Glutamatergic neuron (in vitro differentiated cells): ENCODE results near the gene UBE2QL1. TPM values are rescaled to one million over a fixed set of nuclear protein-coding genes. Genes with fewer than 3 reads are reported as not detected.

Experiments used
- DNase-seq: peaks from one replicate; pipeline ENCODE4 v3.0.0; 2022
- H3K27ac Mint-ChIP-seq: one replicate; pipeline ENCODE4 v1.8.0; 2020; ENCODE audit warnings: mild to moderate bottlenecking, mixed read lengths, inconsistent platforms; ENCODE audit not compliant: unreplicated experiment
- H3K27me3 Mint-ChIP-seq: one replicate; pipeline ENCODE4 v1.8.0; 2020; ENCODE audit warnings: mild to moderate bottlenecking, moderate library complexity, mixed read lengths, inconsistent platforms; ENCODE audit not compliant: unreplicated experiment
- H3K36me3 Mint-ChIP-seq: one replicate; pipeline ENCODE4 v1.8.0; 2020; ENCODE audit warnings: mild to moderate bottlenecking, mixed read lengths, inconsistent platforms; ENCODE audit not compliant: unreplicated experiment
- H3K4me1 Mint-ChIP-seq: one replicate; pipeline ENCODE4 v1.8.0; 2020; ENCODE audit warnings: mild to moderate bottlenecking, low read depth, mixed read lengths, inconsistent platforms; ENCODE audit not compliant: unreplicated experiment
- H3K4me3 Mint-ChIP-seq: one replicate; pipeline ENCODE4 v1.8.0; 2020; ENCODE audit warnings: mild to moderate bottlenecking, mixed read lengths, inconsistent platforms; ENCODE audit not compliant: unreplicated experiment
- H3K9me3 Mint-ChIP-seq: one replicate; pipeline ENCODE4 v1.8.0; 2020; ENCODE audit warnings: mild to moderate bottlenecking, moderate library complexity, mixed read lengths, inconsistent platforms; ENCODE audit not compliant: unreplicated experiment
- CTCF ChIP-seq: fragments of 200-600 bp; sonication (generic); IDR thresholded peaks from one replicate; pipeline ENCODE4 v1.5.0; 2021; ENCODE audit not compliant: partially characterized antibody, unreplicated experiment
- total RNA-seq: library from RNA; stranded (reverse); fragmentation: NEBNext Ultra II Directional; extraction: Animal tissue kit (Norgen Biotek cat#: 25700); gene quantifications from one replicate; pipeline ENCODE4 v1.2.1, GENCODE V29; 2021; ENCODE audit not compliant: unreplicated experiment

UBE2QL1 gene
- total RNA-seq, 1 donor from 2014 or later, result 4.5 TPM

DNA sequence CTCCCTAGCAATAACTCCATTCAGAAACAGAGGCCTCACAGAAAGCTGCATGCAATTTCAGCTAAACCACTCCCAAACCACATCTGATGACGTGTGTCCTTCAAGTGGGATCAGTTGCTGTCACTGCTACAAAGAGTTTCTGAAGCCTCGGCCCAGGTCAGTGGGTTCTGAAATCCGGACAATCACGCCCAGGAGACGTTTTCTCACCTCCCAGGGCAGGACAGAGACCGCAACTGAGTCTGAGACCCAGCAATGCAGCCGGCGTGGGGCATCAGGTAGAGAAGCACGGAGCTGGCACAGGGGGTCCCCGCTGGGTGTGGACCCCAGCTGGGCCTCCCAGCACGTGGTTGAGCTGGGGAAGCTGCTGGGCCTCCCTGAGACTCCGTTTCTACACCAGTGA is 2.6 kb upstream of the UBE2QL1 start:
- Mint-ChIP-seq H3K9me3 (peaks cover 6% of the 10 kb centered on the region), H3K4me1 (peaks cover 7% of the 10 kb centered on the region), H3K27ac (no peak overlapping the region), H3K36me3 (no peaks in the 10 kb centered on the region), H3K4me3 (no peak overlapping the region), H3K27me3 (peaks cover 16% of the 10 kb centered on the region)
- no peak for DNase-seq
- no peak for TF ChIP-seq CTCF

DNA sequence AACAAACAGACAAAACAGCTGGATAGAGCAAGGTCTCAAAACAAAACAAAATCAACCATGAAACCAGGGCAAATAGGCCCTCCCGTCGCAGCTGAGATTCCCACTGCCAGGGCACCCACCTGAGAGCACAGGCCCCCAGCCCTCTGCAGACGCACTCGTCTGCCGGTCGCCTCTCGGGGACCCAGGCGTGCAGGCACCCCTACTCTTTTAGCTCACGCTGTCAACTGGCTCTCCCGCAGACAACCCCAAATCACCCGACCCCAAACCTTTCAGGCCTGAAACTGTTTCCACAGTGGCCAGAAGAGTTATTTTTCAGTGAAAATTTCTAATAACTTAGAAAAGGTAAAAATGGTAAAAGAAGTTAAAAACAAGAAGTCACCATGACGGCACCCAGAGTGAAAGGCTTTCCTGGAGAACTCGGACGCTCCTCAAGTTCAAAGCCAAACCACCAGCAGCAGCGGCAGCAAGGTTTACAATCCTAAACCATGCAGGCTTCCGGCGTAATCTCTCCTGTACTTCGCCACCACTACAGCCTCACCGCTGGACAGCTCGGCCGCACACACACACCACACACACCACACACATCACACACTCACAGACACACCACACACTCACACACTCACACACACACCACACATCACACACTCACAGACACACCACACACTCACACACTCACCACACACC is 1.9 kb upstream of the UBE2QL1 start:
- no peak for DNase-seq
- H3K9me3 Mint-ChIP-seq, result peaks cover 4% of the 10 kb centered on the region
- no peaks in the 10 kb centered on the region for H3K36me3 Mint-ChIP-seq
- H3K4me1 Mint-ChIP-seq, result peaks cover 7% of the 10 kb centered on the region
- no peak for TF ChIP-seq CTCF
- no peak overlapping the region for H3K27ac Mint-ChIP-seq
- no peak overlapping the region for H3K4me3 Mint-ChIP-seq
- H3K27me3 Mint-ChIP-seq, result peaks cover 16% of the 10 kb centered on the region

DNA sequence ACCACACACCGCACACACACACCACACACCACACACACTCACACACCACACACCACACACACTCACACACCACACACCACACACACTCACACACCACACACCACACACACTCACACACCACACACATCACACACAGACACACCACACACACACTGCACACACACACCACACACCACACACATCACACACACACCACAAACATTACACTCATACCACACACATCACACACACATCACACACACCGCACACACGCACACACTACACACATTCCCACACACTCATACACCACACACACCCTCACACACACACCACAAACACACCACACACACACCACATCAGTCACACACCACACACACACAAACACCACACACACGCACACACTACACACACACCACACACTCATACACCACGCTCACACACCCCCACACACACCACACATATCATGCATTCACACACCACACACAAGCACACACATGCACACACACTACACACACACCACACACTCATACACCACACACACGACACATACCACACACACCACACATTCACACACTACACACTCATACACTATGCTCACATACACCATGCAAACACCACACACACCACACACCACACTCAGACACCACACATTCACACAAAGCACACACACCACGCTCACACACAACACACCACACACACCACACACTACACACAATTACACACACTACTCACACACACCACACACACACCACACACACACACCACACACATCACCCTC is 1.1 kb upstream of the UBE2QL1 start:
- no peak for DNase-seq
- Mint-ChIP-seq H3K27me3 (peaks cover 16% of the 10 kb centered on the region), H3K9me3 (peaks cover 4% of the 10 kb centered on the region), H3K27ac (no peak overlapping the region), H3K4me3 (no peak overlapping the region), H3K4me1 (peaks cover 7% of the 10 kb centered on the region), H3K36me3 (no peaks in the 10 kb centered on the region)
- no peak for TF ChIP-seq CTCF

DNA sequence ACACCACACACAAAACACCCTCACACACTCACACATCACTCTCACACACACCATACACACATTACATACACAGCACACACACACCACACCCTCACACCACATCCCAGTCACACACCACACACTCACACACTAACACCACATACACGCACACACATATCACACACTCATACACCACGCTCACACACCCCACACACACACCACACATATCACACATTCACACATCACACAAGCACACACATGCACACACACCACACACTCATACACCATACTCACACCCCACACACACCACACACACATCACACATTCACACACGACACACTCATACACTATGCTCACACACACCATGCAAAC is 543 bp upstream of the UBE2QL1 start:
- no peak for TF ChIP-seq CTCF
- Mint-ChIP-seq H3K27me3 (peaks cover 17% of the 10 kb centered on the region), H3K9me3 (peaks cover 4% of the 10 kb centered on the region), H3K4me3 (no peak overlapping the region), H3K27ac (no peak overlapping the region), H3K4me1 (peaks cover 7% of the 10 kb centered on the region), H3K36me3 (no peaks in the 10 kb centered on the region)
- no peak for DNase-seq
